ENCODE measurements around the gene FCN3.
"Not testable (repeated sequence)": the region's sequence is repeated elsewhere in the genome, so short reads cannot be mapped to it uniquely, and the experiment has no call there.

The FCN3 gene

DNA sequence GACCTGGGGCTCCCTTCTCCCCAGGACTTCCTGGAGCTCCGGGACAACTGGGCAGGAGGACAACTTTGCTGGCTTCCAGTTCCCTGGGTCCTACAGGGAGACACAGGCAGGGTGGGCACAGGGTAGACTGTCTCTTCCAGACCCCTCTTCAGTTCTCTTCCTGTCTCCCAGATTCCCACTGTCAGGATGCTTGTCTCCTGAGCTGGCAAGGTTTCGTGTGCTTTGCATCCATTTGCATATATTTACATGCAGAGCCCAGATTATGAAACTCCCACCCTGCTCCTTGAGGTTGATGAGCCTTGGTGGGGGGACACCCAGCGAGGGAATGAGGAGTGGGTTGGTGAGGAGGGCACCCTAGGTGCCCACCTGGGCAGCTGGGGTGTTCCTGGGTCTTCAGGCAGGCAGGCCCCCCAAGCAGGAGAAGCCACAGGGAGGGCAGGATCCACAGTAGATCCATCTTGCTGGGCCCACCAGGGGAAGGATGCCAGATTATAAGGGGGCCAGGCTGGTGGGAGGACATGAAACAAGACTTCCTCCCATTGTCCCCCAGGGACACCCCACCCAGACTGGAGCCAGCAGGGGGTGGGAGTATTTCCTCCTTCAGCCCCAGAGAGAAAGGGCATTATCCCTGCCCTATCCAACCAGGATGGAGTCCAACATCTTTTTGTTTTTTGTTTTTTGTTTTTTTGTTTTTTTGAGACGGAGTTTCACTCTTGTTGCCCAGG is at the start of gene FCN3:
Gene FCN3, minus strand, starts transcription at position 463 of the 725 bp plus-strand sequence. Its CDS starts 6 bp downstream, at position 457.
- DNase-seq: no peak

DNA sequence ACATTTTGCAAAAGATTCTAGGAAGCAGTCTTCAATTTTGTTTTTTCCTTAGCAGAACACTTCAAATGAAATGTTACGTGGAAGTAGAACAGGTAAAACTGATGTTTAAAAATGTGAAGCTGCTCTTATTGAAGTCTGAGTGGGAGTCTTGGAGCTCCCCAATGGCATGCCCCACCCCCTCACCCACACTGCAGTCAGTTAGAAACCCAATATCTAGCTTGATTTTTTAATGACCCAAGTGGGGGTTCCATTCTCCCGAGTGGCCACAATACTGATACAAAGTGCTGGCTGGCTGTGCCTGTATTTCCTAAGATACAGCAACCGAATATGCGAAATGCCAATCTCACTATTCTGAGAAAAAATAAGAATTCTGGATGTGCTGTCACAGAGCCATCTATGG is 49.1 kb upstream of the FCN3 start:
- DNase-seq: no peak

GRCh38 chr1:27418326-27419185 is 43.9 kb upstream of the FCN3 start:
- peak; percentile 81 for DNase-seq

GRCh38 chr1:27417713-27418112 is 43.1 kb upstream of the FCN3 start:
- DNase-seq: no peak

DNA sequence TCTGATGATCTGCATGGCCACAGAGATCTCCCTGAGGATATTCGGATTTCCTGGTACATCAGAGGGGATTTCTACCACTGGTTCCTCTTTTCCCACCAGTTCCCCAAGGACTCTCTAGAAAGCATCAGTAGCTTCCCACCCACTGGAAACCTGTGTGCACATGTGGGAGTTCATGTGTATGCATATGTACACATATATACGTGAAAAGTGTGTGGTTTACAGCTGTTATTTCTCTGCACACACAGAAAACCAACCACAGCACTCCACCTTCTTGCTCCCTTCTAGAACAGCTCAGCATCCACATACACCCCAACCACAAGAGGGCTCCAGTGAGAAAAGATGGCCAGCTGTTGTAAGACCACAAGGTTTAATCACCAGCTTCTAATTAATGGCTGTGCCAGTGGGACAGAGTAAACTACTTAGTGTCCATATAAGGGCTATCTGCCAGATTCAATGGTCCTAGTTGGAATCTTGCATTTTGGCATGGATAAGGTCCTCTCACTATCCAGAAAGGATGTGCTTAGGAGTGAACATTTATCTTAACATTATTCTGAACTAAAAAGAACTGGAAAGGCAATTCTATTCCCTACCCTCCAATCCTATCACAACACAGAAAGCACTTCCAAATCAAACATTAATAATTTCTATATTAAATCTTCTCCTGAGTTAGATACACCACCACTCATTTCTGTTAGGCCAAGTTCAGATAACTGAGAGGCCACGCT is 41.9 kb upstream of the FCN3 start:
- DNase-seq: peak; percentile 60

DNA sequence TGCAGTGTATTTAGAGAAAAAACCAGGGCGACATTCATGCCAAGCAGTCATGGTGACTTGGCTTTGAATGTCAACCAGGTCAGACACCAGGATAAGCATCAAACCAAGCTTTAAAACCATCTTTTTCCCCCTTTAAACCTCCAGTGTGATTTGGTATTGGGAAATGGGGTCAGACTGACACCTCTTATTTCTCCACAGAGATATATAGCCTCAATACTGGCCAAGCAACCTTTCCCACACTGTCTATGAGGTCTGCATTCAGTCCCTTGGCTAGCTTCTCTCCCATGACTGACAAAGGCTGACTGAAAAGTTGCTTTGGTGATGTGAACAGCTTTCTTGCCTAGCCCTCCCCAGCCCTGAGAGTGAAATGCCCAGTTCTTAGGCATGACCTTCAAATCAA is 39.5 kb upstream of the FCN3 start:
- DNase-seq: no peak

DNA sequence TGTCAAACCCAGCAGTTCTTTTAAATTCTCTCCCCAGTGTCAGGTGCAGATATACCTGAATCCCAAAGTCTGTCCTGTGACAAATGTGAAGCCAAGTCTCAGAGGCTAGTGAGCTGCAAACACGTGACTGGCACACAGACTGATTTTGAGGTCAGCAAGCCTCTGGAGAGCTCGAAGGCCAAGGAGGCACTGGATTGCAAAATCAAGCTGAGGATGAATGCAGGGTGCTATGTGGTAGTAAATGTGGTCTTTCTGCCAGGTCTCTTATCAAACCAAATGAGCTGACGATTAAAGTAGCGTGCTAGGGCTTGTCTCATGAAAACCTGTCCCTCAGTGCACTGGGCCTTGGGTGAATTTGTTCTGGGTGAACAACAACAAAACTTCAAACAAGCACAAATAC is 38.4 kb upstream of the FCN3 start:
- no peak for DNase-seq

- no peak for DNase-seq
Measured at GRCh38 chr1:27412502-27412901, 37.9 kb upstream of the FCN3 start.

DNA sequence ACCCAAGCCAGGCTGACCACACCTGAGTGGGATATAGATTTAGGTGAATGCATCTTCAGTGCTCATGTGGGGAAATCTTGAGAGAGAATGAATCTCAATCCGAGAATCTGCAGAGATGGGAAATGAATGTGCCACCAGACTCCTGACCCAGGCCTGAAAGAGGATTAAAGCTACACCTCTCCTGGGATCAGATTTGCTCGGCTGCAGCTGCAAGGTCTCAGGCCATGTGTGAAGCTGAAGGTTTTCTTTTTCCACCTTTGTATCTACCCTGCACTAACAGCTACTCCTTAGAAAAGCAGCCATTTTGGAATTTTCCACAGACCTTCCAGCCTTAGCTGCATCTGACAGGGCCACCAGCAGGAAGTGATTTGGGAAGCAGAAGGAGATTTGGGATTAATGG is 36.1 kb upstream of the FCN3 start:
- DNase-seq: no peak

- no peak for DNase-seq
Measured at GRCh38 chr1:27409669-27410068, 35.0 kb upstream of the FCN3 start.

- DNase-seq: no peak
Measured at GRCh38 chr1:27408151-27408550, 33.5 kb upstream of the FCN3 start.

GRCh38 chr1:27406791-27407190 is 32.2 kb upstream of the FCN3 start:
- not testable (repeated sequence) for DNase-seq

DNA sequence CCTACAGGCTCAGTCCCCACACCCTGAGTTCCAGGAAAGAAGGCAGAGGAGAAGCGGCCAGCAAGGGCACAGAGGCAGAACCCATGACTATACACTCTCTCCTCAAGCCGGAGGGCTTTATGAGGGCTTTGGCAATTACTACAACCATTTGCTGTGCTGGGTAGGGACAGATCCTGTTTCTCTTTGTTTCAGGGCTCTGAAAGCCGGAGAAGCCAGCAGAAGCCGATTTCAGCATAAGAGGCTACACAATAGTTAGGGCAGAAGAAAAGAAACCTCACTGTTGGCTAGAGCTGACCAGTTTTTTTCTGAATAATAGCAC is 31.7 kb upstream of the FCN3 start:
- no peak for DNase-seq

DNA sequence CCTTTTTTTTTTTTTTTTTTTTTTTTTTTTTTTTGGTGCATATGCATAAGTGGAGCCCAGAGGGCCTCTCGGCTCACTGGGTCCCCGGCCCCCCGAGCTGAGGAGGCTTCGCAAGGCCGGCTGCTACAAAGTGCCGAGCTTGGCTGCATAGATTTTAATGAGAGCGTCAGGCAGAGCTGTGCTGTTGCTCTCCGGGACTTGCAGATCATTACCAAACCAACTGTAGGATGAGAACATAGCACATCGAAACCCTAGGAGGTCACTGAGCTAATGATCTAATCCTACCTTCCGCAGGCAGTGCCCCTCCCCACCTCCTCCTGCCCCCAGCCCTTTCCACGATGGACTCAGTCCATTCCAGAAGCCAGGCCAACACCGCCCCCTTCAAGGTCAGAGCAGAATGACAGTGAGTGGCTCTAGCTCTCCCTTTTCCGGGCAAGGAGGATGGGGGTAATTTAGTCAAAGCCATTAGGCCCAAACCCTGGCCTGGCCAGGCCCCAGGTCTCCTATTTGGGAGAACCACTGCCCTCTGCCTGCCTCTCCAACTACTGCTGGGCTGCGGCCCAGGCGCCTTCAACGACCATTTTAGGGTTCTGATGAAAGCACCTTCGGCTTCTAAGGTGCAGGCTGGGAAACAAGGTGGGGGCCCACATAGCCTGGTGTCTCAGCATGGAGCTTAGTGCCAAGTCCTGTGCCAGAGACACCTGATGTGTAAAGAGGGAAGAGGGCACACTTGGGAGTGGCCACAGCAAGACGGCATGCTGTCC is 31.2 kb upstream of the FCN3 start:
- not testable (repeated sequence) for DNase-seq

- no peak for DNase-seq
Measured at GRCh38 chr1:27405074-27405473, 30.4 kb upstream of the FCN3 start.

DNA sequence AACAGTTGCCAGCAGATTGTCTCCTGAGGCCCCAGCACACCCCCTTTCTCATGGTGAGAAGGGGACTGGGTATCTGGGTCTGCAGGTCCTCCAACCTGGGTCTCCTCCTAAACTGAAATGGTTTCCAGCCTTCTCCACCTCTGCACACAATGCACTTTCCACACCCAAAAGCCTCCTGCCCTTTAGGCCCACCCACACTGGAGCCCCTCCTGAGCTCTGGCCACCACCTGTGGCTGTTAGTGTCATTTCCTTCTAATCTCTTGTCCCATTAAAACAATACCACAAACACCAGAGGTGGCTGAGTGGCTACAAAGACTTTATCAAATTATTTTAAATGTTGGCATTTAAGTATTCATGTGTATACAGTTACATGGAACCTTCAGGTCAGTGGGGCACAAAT is 29.3 kb upstream of the FCN3 start:
- DNase-seq: no peak

DNA sequence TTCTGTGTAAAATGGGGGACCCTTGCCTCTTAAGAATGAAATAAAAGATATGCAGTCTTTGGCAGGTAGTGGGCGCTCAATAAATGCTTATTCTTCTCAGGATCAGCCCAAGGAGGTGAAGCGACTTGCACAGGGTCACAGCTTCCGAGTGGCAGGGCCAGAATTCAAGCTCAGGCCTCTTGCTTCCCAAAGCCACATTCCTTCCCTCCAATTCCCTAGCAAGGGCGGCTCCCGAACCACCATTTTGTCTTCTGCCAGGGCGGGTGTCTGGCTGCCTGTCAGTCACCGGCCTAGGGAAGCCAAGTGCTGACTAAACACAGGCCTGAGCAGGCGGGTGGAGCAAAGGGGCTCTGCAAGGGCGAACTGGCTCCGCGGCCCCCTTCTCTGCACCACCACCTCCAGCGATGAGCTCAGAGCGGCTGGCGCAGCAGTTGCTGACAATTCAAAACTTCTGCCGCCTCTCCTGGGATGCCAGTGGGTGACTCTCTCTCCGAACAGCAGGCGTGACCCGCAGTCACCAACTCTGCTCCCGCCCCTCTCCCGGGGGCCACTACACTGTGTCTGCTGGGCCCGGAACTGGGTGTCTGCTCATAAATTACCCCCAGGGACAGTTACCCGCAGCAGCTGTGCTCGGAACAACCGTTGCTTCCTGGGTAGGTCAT is 28.6 kb upstream of the FCN3 start:
- DNase-seq: peak; percentile 35

GRCh38 chr1:27402349-27402754 is 27.7 kb upstream of the FCN3 start:
- DNase-seq: no peak

DNA sequence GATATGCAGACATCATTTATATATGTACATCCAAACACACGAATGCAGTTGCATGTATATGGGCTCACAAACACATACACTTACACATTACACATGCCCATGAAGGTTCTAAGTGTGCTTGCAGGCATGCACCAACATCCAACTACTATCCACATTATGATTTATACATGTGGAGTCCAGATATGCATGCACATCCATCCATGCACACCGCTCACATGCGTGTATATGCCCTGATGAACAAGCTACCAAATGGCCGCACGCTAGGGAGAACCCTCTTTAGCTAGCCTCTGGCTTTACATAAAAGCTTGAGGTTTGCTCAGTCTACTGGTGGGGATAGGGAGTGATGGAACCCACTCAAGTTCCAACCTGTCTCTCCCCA is 26.3 kb upstream of the FCN3 start:
- DNase-seq: no peak

- no peak for DNase-seq
Measured at GRCh38 chr1:27400082-27400962, 25.7 kb upstream of the FCN3 start.

DNA sequence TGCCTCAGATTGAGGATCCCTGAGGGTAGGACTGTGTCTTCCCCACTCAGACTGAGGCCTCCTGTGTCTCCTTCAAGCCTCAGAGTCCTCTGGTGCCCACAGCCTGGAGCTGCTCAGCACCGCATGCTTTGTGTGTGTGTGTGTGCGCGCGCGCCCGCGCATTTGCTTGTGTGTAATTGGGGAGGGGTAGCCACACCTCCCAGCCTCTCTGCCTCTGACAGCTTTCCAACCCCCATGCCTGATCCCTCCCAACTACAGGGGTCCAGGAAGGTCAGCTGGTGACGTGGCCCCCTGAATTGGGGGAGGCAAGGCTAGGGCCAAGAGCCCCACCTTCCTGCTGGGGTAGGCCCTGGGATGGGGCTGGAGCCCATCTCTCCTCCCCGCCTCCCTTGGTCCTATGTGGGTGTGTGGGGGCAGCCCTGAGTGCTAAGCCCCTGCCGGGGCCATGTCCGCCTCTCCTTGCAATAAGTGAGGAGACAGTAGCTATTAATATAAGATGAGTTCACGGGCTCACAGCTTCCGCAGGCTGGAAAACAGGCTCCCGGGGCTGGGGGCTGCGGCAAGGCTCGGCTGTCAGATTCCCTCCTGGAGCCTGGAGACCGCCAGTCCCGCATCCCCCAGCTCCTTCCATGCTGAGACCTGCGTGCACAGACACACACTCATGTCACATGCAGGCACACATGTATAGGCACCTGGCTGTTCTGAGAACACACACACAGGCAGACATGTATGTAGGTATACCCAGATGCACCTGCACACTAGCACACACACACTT is 24.8 kb upstream of the FCN3 start:
- no peak for DNase-seq
